Right lobe of liver (tissue), 6 donors: ENCODE measurements around the gene ZNF804A. TPM values are rescaled to one million over a fixed set of nuclear protein-coding genes. Genes with fewer than 3 reads are reported as not detected.

Source experiments
- ATAC-seq, 4 donors: fragments of 200-7000 bp; cut with Tn5 transposase; one replicate each; pipeline ENCODE4 v1.9.1; 2020; ENCODE audit warnings: mild to moderate bottlenecking in 4 of 4, moderate library complexity in 4 of 4
- DNase-seq, 3 donors: peaks; one replicate each; pipeline ENCODE4 v3.0.0-alpha.2; 2020
- H3K27ac ChIP-seq, 3 donors: fragments of 200-600 bp; one replicate each; pipeline ENCODE4 v1.8.0; 2022
- H3K27me3 ChIP-seq, 2 donors: fragments of 200-600 bp; one replicate each; pipeline ENCODE4 v1.8.0; 2022
- H3K36me3 ChIP-seq, 4 donors: fragments of 200-600 bp; sonication (generic) in 1 of 4; one replicate each; pipeline versions ENCODE4 v1.5.1 to v1.8.0; 2017 to 2022; ENCODE audit warnings: control low read depth in 1 of 4
- H3K4me1 ChIP-seq, 4 donors: fragments of 200-600 bp; sonication (generic) in 1 of 4; one replicate each; pipeline versions ENCODE4 v1.5.1 to v1.8.0; 2017 to 2022; ENCODE audit warnings: control low read depth in 1 of 4
- H3K4me3 ChIP-seq, 3 donors: fragments of 200-600 bp; one replicate each; pipeline ENCODE4 v1.8.0; 2022
- H3K9me3 ChIP-seq, 4 donors: fragments of 200-600 bp; sonication (generic) in 1 of 4; one replicate each; pipeline versions ENCODE4 v1.5.1 to v1.8.0; 2017 to 2022; ENCODE audit warnings: control low read depth in 1 of 4
- POLR2A ChIP-seq: fragments of 450-650 bp; IDR thresholded peaks from one replicate; pipeline ENCODE4 v1.6.1; 2017; ENCODE audit warnings: antibody characterized with exemption, mild to moderate bottlenecking
- WGBS: methylation state at CpG from one replicate; pipeline ENCODE4 v1.1.6; 2018; ENCODE audit warnings: low coverage, low lambda C conversion rate; ENCODE audit not compliant: insufficient coverage; ENCODE audit errors: missing lambda C conversion rate; 5-methylcytosine and 5-hydroxymethylcytosine counted together
- intact Hi-C, 2 donors: fragments of 100-400 bp; cut with DNase I; formaldehyde crosslinking; loops; one replicate each; pipeline versions ENCODE4 v1.11.2 to v1.14.1; 2022
- total RNA-seq, 6 experiments: library from RNA; depleted of rRNA in 2 of 6; stranded (reverse); fragments of >200 nt in 2 of 6; fragmentation: NEBNext Ultra II Directional in 3 of 6; extraction: Animal tissue kit (Norgen Biotek cat#: 25700) in 3 of 6; gene quantifications; one replicate each; pipeline versions ENCODE4 v1.1.0 to v1.2.4, GENCODE V29; 2016 to 2023
- TF ChIP-seq, protein P1 (sequence below), 4 donors: fragments of 200-600 bp in 3 of 4; fragments of 450-650 bp in 1 of 4; IDR thresholded peaks; one replicate each; pipeline versions ENCODE4 v1.5.1 to v1.8.0; 2016 to 2022; ENCODE audit warnings: antibody characterized with exemption in 4 of 4, mild to moderate bottlenecking in 2 of 4
- donor health status: DM: no; HTN: yes; CAD: no.
- donor health status: DM: no; HTN: no; CAD: no.
- donor health status: DM: no; HTN: no; CAD: no.
- donor health status: DM: no; HTN: yes; CAD: no.
- donor health status: DM: no; HTN: yes; CAD: no.

Gene ZNF804A
- total RNA-seq, 6 experiments from 2014 or later: 0.06 to 0.30 (median 0.20) TPM; not detected in 3

DNA sequence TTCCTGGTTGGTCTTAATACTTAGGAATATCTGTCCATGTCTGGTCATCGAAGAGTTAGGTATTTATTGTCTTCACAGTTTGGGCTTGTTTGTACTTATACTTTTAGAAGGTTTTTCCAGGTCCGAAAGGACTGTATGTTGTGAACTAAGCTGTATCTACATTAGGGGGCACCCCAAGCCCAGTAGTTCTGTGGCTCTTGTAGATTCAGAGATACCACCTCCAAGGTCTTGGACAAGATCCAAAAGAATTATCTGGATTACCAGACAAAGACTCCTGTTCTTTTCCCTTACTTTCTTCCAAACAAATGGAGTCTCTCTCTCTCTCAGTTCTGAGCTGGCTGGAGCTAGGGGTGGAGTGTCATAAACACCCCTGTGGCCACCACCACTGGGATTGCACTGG is 328.7 kb downstream of the ZNF804A start:
- ATAC-seq (no peak), DNase-seq (no peak)
- 47% methylated on average over 2 of the region's 2 CpGs for WGBS
- H3K27ac ChIP-seq: no peak overlapping the region
- H3K9me3 ChIP-seq: no peaks in the 10 kb centered on the region
- no peaks in the 10 kb centered on the region for H3K4me1 ChIP-seq
- H3K4me3 ChIP-seq: no peak overlapping the region
- TF ChIP-seq POLR2A: no peak
- TF ChIP-seq, protein P1, sequence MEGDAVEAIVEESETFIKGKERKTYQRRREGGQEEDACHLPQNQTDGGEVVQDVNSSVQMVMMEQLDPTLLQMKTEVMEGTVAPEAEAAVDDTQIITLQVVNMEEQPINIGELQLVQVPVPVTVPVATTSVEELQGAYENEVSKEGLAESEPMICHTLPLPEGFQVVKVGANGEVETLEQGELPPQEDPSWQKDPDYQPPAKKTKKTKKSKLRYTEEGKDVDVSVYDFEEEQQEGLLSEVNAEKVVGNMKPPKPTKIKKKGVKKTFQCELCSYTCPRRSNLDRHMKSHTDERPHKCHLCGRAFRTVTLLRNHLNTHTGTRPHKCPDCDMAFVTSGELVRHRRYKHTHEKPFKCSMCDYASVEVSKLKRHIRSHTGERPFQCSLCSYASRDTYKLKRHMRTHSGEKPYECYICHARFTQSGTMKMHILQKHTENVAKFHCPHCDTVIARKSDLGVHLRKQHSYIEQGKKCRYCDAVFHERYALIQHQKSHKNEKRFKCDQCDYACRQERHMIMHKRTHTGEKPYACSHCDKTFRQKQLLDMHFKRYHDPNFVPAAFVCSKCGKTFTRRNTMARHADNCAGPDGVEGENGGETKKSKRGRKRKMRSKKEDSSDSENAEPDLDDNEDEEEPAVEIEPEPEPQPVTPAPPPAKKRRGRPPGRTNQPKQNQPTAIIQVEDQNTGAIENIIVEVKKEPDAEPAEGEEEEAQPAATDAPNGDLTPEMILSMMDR (IDR thresholded peaks at IDR 0.05): no peak
- no peaks in the 10 kb centered on the region for H3K27me3 ChIP-seq
- no peaks in the 10 kb centered on the region for H3K36me3 ChIP-seq
- intact Hi-C loops: no loop called here

- H3K27ac ChIP-seq: no peak overlapping the region
- no peaks in the 10 kb centered on the region for H3K36me3 ChIP-seq
- no peaks in the 10 kb centered on the region for H3K27me3 ChIP-seq
- TF ChIP-seq, protein P1 (IDR thresholded peaks at IDR 0.05): no peak
- no peak for TF ChIP-seq POLR2A
- no peaks in the 10 kb centered on the region for H3K4me1 ChIP-seq
- no peaks in the 10 kb centered on the region for H3K9me3 ChIP-seq
- H3K4me3 ChIP-seq: no peak overlapping the region
- ATAC-seq (no peak), DNase-seq (no peak)
- intact Hi-C loops: no loop called here
Measured at GRCh38 chr2:184936761-184937160, 338.4 kb downstream of the ZNF804A start.

DNA sequence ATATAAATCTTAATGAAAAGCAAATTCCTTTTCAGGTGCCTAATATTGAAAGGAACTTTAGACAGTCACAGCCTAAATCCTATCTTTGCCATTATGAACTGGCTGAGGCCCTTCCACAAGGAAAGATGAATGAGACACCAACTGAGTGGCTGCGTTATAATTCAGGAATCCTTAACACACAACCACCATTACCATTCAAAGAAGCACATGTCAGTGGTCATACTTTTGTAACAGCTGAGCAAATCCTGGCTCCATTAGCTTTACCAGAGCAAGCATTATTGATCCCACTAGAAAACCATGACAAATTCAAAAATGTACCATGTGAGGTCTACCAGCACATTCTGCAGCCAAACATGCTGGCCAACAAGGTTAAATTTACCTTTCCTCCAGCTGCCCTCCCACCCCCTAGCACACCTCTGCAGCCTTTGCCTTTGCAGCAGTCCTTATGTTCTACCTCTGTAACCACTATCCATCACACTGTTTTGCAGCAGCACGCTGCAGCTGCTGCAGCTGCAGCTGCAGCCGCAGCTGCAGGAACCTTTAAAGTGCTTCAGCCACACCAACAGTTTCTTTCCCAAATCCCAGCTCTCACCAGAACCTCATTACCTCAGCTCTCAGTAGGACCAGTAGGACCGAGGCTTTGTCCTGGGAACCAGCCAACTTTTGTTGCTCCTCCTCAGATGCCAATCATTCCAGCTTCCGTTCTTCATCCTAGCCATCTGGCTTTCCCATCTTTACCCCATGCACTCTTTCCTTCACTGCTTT is 340.1 kb downstream of the ZNF804A start:
- H3K4me3 ChIP-seq: no peak overlapping the region
- no peak for DNase-seq
- no peak for TF ChIP-seq POLR2A
- TF ChIP-seq, protein P1 (IDR thresholded peaks at IDR 0.05): no peak
- H3K9me3 ChIP-seq: no peaks in the 10 kb centered on the region
- 64% methylated on average over 5 of the region's 5 CpGs for WGBS
- no peaks in the 10 kb centered on the region for H3K4me1 ChIP-seq
- intact Hi-C loops: no loop called here
- no peaks in the 10 kb centered on the region for H3K36me3 ChIP-seq
- ATAC-seq: no peak
- H3K27ac ChIP-seq: no peak overlapping the region
- H3K27me3 ChIP-seq: no peaks in the 10 kb centered on the region

DNA sequence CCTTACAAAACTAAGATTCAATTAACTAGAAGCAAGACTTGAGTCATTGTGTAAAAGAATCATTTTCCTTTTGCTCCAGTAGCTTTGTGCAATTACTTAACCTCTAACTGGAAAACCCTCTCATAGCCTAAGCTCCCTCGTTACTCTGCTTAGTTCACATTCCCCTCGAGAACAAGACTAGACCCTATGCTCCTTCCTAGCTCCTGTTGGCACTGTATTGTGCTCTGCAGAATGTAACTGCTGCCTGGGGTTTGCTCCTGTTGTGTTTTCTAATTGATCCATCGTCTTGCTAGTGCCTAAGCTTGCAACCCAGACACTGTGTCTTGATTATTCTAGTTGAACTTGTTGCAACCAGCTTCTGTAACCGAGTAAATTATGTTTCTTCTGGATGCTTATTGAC is 347.0 kb downstream of the ZNF804A start:
- DNase-seq (no peak), ATAC-seq (no peak)
- no peaks in the 10 kb centered on the region for H3K9me3 ChIP-seq
- no peak for TF ChIP-seq POLR2A
- TF ChIP-seq, protein P1 (IDR thresholded peaks at IDR 0.05): no peak
- H3K27me3 ChIP-seq: no peaks in the 10 kb centered on the region
- H3K27ac ChIP-seq: no peak overlapping the region
- H3K36me3 ChIP-seq: no peaks in the 10 kb centered on the region
- no peak overlapping the region for H3K4me3 ChIP-seq
- intact Hi-C loops: no loop called here
- no peaks in the 10 kb centered on the region for H3K4me1 ChIP-seq
- 26% methylated on average over 4 of the region's 4 CpGs for WGBS

- no peaks in the 10 kb centered on the region for H3K9me3 ChIP-seq
- no peak overlapping the region for H3K4me3 ChIP-seq
- no peak for DNase-seq
- no peaks in the 10 kb centered on the region for H3K36me3 ChIP-seq
- no peaks in the 10 kb centered on the region for H3K4me1 ChIP-seq
- H3K27me3 ChIP-seq: no peaks in the 10 kb centered on the region
- TF ChIP-seq, protein P1 (IDR thresholded peaks at IDR 0.05): no peak
- no peak for TF ChIP-seq POLR2A
- intact Hi-C loops: no loop called here
- no peak for ATAC-seq
- no peak overlapping the region for H3K27ac ChIP-seq
Measured at GRCh38 chr2:184945824-184946223, 347.5 kb downstream of the ZNF804A start.
